ENCODE measurements around the gene RADIL.

DNA sequence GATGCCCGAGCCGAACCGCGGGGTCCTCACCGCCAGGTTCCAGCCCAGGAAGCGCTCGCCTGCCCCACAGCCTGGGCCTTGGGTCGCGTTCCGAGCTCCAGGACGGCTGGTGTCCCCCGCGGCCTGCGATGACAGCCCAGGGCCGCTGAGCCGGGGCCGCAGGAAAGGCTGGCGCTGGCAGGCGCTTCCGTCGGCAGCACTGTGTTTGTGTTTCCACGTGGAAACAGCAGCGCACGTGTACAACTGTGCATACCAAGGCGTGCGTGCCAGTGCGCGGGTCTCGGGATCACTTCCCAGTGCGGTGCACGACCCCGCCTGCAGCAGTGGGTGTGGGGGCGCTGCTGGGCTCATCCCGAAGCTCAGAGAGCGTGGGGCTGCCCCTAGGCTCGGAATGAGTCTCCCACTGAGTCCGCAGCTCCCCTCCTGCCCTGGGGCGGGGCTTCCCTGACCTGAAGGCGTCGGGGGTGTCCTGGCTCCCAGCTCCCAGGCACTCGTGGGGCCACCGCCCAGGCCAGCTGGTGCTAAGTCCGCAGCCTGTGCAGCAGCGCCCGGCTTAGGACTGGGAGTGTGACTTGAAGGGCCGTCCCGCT is 90.9 kb downstream of the RADIL start:
- TF ChIP-seq POLR2A (IDR thresholded peaks at IDR 0.05), result no peak
- TF ChIP-seq, protein P1, sequence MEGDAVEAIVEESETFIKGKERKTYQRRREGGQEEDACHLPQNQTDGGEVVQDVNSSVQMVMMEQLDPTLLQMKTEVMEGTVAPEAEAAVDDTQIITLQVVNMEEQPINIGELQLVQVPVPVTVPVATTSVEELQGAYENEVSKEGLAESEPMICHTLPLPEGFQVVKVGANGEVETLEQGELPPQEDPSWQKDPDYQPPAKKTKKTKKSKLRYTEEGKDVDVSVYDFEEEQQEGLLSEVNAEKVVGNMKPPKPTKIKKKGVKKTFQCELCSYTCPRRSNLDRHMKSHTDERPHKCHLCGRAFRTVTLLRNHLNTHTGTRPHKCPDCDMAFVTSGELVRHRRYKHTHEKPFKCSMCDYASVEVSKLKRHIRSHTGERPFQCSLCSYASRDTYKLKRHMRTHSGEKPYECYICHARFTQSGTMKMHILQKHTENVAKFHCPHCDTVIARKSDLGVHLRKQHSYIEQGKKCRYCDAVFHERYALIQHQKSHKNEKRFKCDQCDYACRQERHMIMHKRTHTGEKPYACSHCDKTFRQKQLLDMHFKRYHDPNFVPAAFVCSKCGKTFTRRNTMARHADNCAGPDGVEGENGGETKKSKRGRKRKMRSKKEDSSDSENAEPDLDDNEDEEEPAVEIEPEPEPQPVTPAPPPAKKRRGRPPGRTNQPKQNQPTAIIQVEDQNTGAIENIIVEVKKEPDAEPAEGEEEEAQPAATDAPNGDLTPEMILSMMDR (IDR thresholded peaks at IDR 0.05), result no peak
